K562 (cell line): ENCODE measurements around the gene FMNL3. TPM values are rescaled to one million over a fixed set of nuclear protein-coding genes. Genes with fewer than 3 reads are reported as not detected.

ENCODE experiments used
- BRD4 ChIP-seq: fragments of 200-600 bp; sonication (generic); IDR thresholded peaks from 2 replicates; pipeline ENCODE4 v1.6.1; 2017; ENCODE audit warnings: inconsistent platforms
- BRD9 ChIP-seq: fragments of 450-650 bp; IDR thresholded peaks from 2 replicates; pipeline ENCODE4 v1.6.1; 2018; ENCODE audit warnings: low read depth; ENCODE audit not compliant: partially characterized antibody
- CBX1 ChIP-seq: sonication (generic); IDR thresholded peaks from 2 replicates; pipeline ENCODE4 v1.6.1; 2016; ENCODE audit warnings: antibody characterized with exemption, low read depth, mild to moderate bottlenecking
- EHMT2 ChIP-seq: fragments of 450-650 bp; IDR thresholded peaks from 2 replicates; pipeline ENCODE4 v1.6.1; 2018; ENCODE audit warnings: antibody characterized with exemption
- EP400 ChIP-seq: fragments of 450-650 bp; IDR thresholded peaks from 2 replicates; pipeline ENCODE4 v1.6.1; 2017; ENCODE audit warnings: antibody characterized with exemption, mild to moderate bottlenecking, moderate library complexity
- EZH2 ChIP-seq: IDR thresholded peaks from 2 replicates; pipeline ENCODE4 v1.6.1; 2012; ENCODE audit warnings: low read depth, mild to moderate bottlenecking, inconsistent platforms, low read length, borderline replicate concordance
- NFIC ChIP-seq: fragments of 450-650 bp; IDR thresholded peaks from 2 replicates; pipeline ENCODE4 v1.6.1; 2017; ENCODE audit warnings: mild to moderate bottlenecking, inconsistent platforms
- RNF2 ChIP-seq: sonication (generic); IDR thresholded peaks from 2 replicates; pipeline ENCODE4 v1.6.1; 2016
- SIN3B ChIP-seq: fragments of 450-650 bp; IDR thresholded peaks from 2 replicates; pipeline ENCODE4 v1.6.1; 2017; ENCODE audit warnings: low read depth, mild to moderate bottlenecking, moderate library complexity
- TOE1 ChIP-seq, 2 experiments: fragments of 450-650 bp in 1 of 2; sonication (generic) in 1 of 2; formaldehyde crosslinking in 1 of 2; IDR thresholded peaks; 2 replicates each; pipeline versions ENCODE4 v1.7.1 to v1.8.0; 2016 to 2022; ENCODE audit warnings: borderline replicate concordance in 2 of 2, mild to moderate bottlenecking in 2 of 2, antibody characterized with exemption in 1 of 2, inconsistent platforms in 1 of 2, low read depth in 1 of 2, missing genetic modification reagents in 1 of 2, moderate library complexity in 1 of 2
- ZBTB7A ChIP-seq: IDR thresholded peaks from 2 replicates; pipeline ENCODE4 v1.6.1; 2011; ENCODE audit warnings: low read depth, mild to moderate bottlenecking, low read length, moderate library complexity, borderline replicate concordance; ENCODE audit not compliant: control insufficient read depth
- ZEB2 ChIP-seq: fragments of 450-650 bp; IDR thresholded peaks from 2 replicates; pipeline ENCODE4 v1.6.1; 2016
- ZNF217 ChIP-seq: sonication (generic); formaldehyde crosslinking; IDR thresholded peaks from 2 replicates; pipeline ENCODE4 v1.8.0; 2022; ENCODE audit warnings: mild to moderate bottlenecking, missing genetic modification reagents
- ZNF445 ChIP-seq: fragments of 250-450 bp; sonication (Bioruptor Pico); IDR thresholded peaks from 2 replicates; pipeline ENCODE4 v1.4.0; 2020; ENCODE audit warnings: low read depth, mild to moderate bottlenecking, moderate library complexity
- polyA plus RNA-seq, 8 experiments: library from polyadenylated mRNA; depleted of rRNA in 4 of 8; stranded (reverse) in 5 of 8; unstranded in 3 of 8; fragments of >200 nt; fragmentation: Nextera tagmentation in 2 of 8; fragmentation: Illumina TruSeq in 1 of 8; extraction: Ambion mirVana in 2 of 8; extraction: Trizol in 1 of 8; gene quantifications; 2 replicates each; pipeline versions ENCODE4 v1.2.1 to v1.2.3, GENCODE V29; 2011 to 2014; ENCODE audit warnings: inconsistent platforms in 1 of 8, missing spikeins in 1 of 8
- total RNA-seq, 7 experiments: library from RNA; depleted of rRNA in 6 of 7; stranded (reverse); fragments of >200 nt in 6 of 7; fragmentation: Illumina TruSeq in 2 of 7; extraction: Trizol in 2 of 7; gene quantifications; 2 replicates each; pipeline versions ENCODE4 v1.2.1 to v1.2.3, GENCODE V29; 2011 to 2021; ENCODE audit warnings: low replicate concordance in 1 of 7
- TF ChIP-seq, protein P1 (sequence below): IDR thresholded peaks from 3 replicates; pipeline ENCODE4 v1.6.1; 2011; ENCODE audit warnings: borderline replicate concordance, mild to moderate bottlenecking; ENCODE audit not compliant: insufficient read length, insufficient read depth
- TF ChIP-seq, protein P2 (sequence below): fragments of 450-650 bp; formaldehyde crosslinking; conservative IDR thresholded peaks from 2 replicates; pipeline ENCODE4 v1.4.0; 2022; ENCODE audit warnings: mild to moderate bottlenecking, missing genetic modification characterization
- TF ChIP-seq, protein P3 (sequence below): fragments of 250-450 bp; sonication (Bioruptor Pico); IDR thresholded peaks from 2 replicates; pipeline ENCODE4 v1.8.0; 2021; ENCODE audit warnings: borderline replicate concordance, mild to moderate bottlenecking, moderate library complexity; ENCODE audit not compliant: poor library complexity, severe bottlenecking
- TF ChIP-seq, protein P4 (sequence below): fragments of 200-800 bp; sonication (Bioruptor generic); IDR thresholded peaks from 2 replicates; pipeline ENCODE4 v1.6.1; 2017; ENCODE audit warnings: missing genetic modification characterization, missing compliant biosample characterization
- TF ChIP-seq, protein P5 (sequence below): sonication (generic); formaldehyde crosslinking; IDR thresholded peaks from 2 replicates; pipeline ENCODE4 v1.8.0; 2022; ENCODE audit warnings: mild to moderate bottlenecking, low read depth, missing genetic modification reagents

FMNL3 gene
- total and polyA plus RNA-seq, 9 of the 15 experiments (the other 6 are each of a cell fraction or from before 2014, with no cell fraction given) = 0.49 to 14.4 (median 6.8) TPM

DNA sequence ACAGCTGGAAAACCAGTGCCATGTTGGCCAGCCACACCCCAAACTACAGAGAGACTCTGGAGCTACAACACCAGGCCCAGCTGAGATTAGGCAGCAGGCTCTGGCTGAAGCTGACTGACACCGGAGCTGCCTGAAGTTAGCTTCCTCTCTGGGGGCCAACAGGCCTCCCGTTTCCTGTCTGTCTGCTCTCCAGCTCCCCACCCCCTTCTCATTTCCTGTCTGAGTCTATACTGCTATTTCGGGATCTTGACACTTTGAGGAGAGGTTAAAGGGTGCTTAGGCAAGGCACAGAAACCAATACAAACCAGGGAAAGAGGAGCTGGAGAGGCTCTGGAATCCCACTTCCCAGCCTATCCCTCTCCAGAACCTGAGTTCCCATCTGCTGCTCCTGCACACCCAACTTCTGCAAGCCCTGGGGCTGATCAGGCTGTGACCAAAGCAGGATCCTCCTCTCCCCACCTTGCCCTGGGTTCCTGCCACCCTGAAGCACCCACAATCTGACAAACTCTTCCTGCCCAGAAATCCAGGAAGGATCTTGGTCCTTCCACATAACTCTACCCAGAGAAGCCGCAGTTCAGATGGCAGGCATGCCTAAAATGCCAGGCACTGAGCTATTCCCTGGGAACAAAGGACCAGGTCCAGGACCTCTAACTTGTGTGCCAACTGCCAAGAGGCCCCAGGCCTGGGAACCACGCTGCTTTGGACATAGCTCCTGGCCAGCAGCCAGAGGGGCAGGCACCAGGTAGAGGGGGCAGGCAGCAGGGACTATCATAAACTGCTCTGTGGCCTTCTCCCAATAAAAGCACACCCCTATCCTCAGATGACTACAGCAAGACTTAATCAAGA lies 44.0 kb downstream of the FMNL3 start (continued):
- TF ChIP-seq EHMT2 (peak; percentile 62; the same call in 1 of the 2 replicates), RNF2 (peak; percentile 88; the same call in 1 of the 2 replicates), CBX1 (no peak), NFIC (no peak; the same call in none of the 2 replicates), EP400 (peak; percentile 53), ZBTB7A (0 out of 2 replicates have a peak, but pooled peaks have one; percentile 18), BRD4 (0 out of 2 replicates have a peak, but pooled peaks have one; percentile 11), ZNF217 (CRISPR knock-in tag) (no peak), SIN3B (no peak), ZNF445 (CRISPR knock-in tag) (0 out of 2 replicates have a peak, but pooled peaks have one; percentile 22), EZH2 (no peak), BRD9 (no peak), TOE1 (IDR thresholded peaks at IDR 0.05; ENCODE audit: borderline replicate concordance) (no peak), TOE1 (CRISPR knock-in tag; IDR thresholded peaks at IDR 0.05; ENCODE audit: borderline replicate concordance, low read depth) (no peak), ZEB2 (no peak)
- TF ChIP-seq, protein P1, sequence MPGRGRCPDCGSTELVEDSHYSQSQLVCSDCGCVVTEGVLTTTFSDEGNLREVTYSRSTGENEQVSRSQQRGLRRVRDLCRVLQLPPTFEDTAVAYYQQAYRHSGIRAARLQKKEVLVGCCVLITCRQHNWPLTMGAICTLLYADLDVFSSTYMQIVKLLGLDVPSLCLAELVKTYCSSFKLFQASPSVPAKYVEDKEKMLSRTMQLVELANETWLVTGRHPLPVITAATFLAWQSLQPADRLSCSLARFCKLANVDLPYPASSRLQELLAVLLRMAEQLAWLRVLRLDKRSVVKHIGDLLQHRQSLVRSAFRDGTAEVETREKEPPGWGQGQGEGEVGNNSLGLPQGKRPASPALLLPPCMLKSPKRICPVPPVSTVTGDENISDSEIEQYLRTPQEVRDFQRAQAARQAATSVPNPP = no peak
- TF ChIP-seq, protein P2, sequence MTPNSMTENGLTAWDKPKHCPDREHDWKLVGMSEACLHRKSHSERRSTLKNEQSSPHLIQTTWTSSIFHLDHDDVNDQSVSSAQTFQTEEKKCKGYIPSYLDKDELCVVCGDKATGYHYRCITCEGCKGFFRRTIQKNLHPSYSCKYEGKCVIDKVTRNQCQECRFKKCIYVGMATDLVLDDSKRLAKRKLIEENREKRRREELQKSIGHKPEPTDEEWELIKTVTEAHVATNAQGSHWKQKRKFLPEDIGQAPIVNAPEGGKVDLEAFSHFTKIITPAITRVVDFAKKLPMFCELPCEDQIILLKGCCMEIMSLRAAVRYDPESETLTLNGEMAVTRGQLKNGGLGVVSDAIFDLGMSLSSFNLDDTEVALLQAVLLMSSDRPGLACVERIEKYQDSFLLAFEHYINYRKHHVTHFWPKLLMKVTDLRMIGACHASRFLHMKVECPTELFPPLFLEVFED (CRISPR knock-in tag) = peak; percentile 65; the same call in 1 of the 2 replicates
- TF ChIP-seq, protein P3, sequence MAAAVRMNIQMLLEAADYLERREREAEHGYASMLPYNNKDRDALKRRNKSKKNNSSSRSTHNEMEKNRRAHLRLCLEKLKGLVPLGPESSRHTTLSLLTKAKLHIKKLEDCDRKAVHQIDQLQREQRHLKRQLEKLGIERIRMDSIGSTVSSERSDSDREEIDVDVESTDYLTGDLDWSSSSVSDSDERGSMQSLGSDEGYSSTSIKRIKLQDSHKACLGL (CRISPR knock-in tag) = no peak
- TF ChIP-seq, protein P4, sequence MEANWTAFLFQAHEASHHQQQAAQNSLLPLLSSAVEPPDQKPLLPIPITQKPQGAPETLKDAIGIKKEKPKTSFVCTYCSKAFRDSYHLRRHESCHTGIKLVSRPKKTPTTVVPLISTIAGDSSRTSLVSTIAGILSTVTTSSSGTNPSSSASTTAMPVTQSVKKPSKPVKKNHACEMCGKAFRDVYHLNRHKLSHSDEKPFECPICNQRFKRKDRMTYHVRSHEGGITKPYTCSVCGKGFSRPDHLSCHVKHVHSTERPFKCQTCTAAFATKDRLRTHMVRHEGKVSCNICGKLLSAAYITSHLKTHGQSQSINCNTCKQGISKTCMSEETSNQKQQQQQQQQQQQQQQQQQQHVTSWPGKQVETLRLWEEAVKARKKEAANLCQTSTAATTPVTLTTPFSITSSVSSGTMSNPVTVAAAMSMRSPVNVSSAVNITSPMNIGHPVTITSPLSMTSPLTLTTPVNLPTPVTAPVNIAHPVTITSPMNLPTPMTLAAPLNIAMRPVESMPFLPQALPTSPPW (CRISPR knock-in tag) = peak; percentile 71
- TF ChIP-seq, protein P5, sequence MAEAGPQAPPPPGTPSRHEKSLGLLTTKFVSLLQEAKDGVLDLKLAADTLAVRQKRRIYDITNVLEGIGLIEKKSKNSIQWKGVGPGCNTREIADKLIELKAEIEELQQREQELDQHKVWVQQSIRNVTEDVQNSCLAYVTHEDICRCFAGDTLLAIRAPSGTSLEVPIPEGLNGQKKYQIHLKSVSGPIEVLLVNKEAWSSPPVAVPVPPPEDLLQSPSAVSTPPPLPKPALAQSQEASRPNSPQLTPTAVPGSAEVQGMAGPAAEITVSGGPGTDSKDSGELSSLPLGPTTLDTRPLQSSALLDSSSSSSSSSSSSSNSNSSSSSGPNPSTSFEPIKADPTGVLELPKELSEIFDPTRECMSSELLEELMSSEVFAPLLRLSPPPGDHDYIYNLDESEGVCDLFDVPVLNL (CRISPR knock-in tag) = no peak
